C4-2B (cell line): Measurements from ENCODE around the gene ITPR2.

Source experiments
- H3K27ac ChIP-seq: fragments of 450-650 bp; 2 replicates; pipeline ENCODE4 v1.5.1; 2017
- CTCF ChIP-seq: fragments of 450-650 bp; conservative IDR thresholded peaks from 2 replicates; pipeline ENCODE4 v1.5.1; 2017; ENCODE audit warnings: mild to moderate bottlenecking
- ZFX ChIP-seq: fragments of 450-650 bp; IDR thresholded peaks from 2 replicates; pipeline ENCODE4 v1.6.1; 2017

Gene ITPR2

GRCh38 chr12:26496170-26496569 lies 336.8 kb downstream of the ITPR2 start:
- TF ChIP-seq ZFX (no peak), CTCF (no peak)
- no peak overlapping the region for H3K27ac ChIP-seq

GRCh38 chr12:26493656-26494055 lies 339.3 kb downstream of the ITPR2 start:
- H3K27ac ChIP-seq: no peak overlapping the region
- no peak for TF ChIP-seq ZFX
- no peak for TF ChIP-seq CTCF

GRCh38 chr12:26492406-26492805 lies 340.6 kb downstream of the ITPR2 start:
- TF ChIP-seq ZFX (no peak), CTCF (no peak)

GRCh38 chr12:26489908-26490307 lies 343.1 kb downstream of the ITPR2 start:
- TF ChIP-seq CTCF: no peak
- no peak for TF ChIP-seq ZFX
- H3K27ac ChIP-seq: no peak overlapping the region

More at GRCh38 chr12:26492406-26492805, 340.6 kb downstream of the ITPR2 start:
- no peak overlapping the region for H3K27ac ChIP-seq

- TF ChIP-seq ZFX: no peak
- TF ChIP-seq CTCF: no peak
- H3K27ac ChIP-seq: no peak overlapping the region
These were observed 344.6 kb downstream of the ITPR2 start for GRCh38 chr12:26488351-26488750.

GRCh38 chr12:26473291-26473690 lies 359.7 kb downstream of the ITPR2 start:
- TF ChIP-seq CTCF (no peak), ZFX (no peak)
- H3K27ac ChIP-seq: no peak overlapping the region

GRCh38 chr12:26471560-26471959 lies 361.4 kb downstream of the ITPR2 start:
- TF ChIP-seq CTCF (no peak), ZFX (no peak)
- H3K27ac ChIP-seq: no peak overlapping the region
